NCI-H2227 (cell line): ENCODE data around the gene MAP2K7.
A peak's percentile ranks its signal among the peaks of the same experiment; 100 is the strongest.
"Not testable (repeated sequence)": the region's sequence is repeated elsewhere in the genome, so short reads cannot be mapped to it uniquely, and the experiment has no call there.

Source experiments
- DNase-seq: peaks from one replicate; lab custom pipeline; 2025; ENCODE audit not compliant: unreplicated experiment; lab: John Stamatoyannopoulos, UW

The MAP2K7 gene

GRCh38 chr19:7928741-7929701, 25.3 kb downstream of the MAP2K7 start:
- DNase-seq: peak; percentile 11

GRCh38 chr19:7930030-7930429, 26.4 kb downstream of the MAP2K7 start:
- DNase-seq: not testable (repeated sequence)

GRCh38 chr19:7930765-7931164, 27.1 kb downstream of the MAP2K7 start:
- DNase-seq: no peak

- no peak for DNase-seq
Measured at GRCh38 chr19:7931221-7932061, 27.8 kb downstream of the MAP2K7 start.

- DNase-seq: no peak
Measured at GRCh38 chr19:7932276-7932929, 28.7 kb downstream of the MAP2K7 start.

- no peak for DNase-seq
Measured at GRCh38 chr19:7932930-7933300, 29.2 kb downstream of the MAP2K7 start.

GRCh38 chr19:7933411-7933810, 29.7 kb downstream of the MAP2K7 start:
- no peak for DNase-seq

- no peak for DNase-seq
Measured at GRCh38 chr19:7933828-7934725, 30.4 kb downstream of the MAP2K7 start.

GRCh38 chr19:7934766-7935165, 31.1 kb downstream of the MAP2K7 start:
- DNase-seq: no peak

GRCh38 chr19:7940841-7941240, 37.2 kb downstream of the MAP2K7 start:
- no peak for DNase-seq

GRCh38 chr19:7941895-7942596, 38.4 kb downstream of the MAP2K7 start:
- DNase-seq: no peak

- DNase-seq: no peak
Measured at GRCh38 chr19:7942981-7943443, 39.3 kb downstream of the MAP2K7 start.

GRCh38 chr19:7943444-7944176, 39.9 kb downstream of the MAP2K7 start, which contains the start of gene TIMM44:
Gene TIMM44 (minus strand): TSS chr19:7943666. CDS start chr19:7943651, 15 bp downstream.
- DNase-seq: peak; percentile 98

GRCh38 chr19:7944177-7944761, 40.6 kb downstream of the MAP2K7 start:
- peak; percentile 88 for DNase-seq

GRCh38 chr19:7947939-7948338, 44.3 kb downstream of the MAP2K7 start:
- DNase-seq: no peak

GRCh38 chr19:7953060-7953459, 49.4 kb downstream of the MAP2K7 start:
- no peak for DNase-seq

GRCh38 chr19:7953576-7953975, 49.9 kb downstream of the MAP2K7 start:
- DNase-seq: no peak

GRCh38 chr19:7955696-7956095, 52.0 kb downstream of the MAP2K7 start:
- DNase-seq: no peak
